ENCODE data around the gene RASGRF2.

RASGRF2 gene

DNA sequence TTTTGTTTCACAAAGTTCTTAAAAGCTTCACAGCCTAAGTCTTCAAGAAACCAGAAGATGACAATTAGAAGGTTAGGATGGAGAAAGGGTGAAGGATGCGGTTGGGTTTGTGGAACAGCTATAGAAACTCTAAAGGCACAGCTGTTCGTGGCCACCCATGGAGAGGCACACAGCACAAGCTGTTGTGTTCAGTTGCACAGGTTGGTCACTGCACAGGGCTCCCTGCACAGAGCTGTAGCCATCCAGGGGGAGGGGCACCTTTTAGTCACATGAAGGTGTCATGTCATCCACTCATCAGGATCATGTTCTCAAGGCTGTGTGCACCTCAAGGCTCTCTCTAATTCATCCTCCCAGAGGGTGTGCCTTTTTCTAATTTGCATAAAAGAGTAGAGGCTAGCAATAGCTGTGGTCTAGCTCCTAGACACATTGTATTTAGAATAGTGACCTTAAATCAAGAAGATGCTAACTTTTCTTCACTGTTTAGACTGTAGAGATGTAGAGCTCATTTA lies 5.0 kb upstream of the RASGRF2 start:
- DNase-seq (ENCODE audit: low read depth): no peak

DNA sequence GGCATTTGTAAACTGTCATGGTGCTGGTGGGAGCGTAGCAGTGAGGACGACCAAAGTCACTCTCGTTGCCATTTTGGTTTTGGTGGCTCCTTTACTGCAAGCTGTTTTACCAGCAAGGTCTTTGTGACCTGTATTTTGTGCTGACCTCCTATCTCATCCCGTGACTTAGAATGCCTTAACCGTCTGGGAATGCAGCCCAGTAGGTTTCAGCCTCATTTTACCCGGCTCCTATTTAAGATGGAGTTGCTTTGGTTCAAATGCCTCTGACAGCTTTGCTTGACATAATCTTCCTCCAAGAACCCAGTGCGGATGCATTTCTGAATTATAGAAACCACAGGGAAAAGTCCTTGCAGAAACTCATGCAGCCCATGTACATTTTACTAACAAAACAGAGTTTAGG lies 3.9 kb upstream of the RASGRF2 start:
- DNase-seq (ENCODE audit: low read depth): no peak

DNA sequence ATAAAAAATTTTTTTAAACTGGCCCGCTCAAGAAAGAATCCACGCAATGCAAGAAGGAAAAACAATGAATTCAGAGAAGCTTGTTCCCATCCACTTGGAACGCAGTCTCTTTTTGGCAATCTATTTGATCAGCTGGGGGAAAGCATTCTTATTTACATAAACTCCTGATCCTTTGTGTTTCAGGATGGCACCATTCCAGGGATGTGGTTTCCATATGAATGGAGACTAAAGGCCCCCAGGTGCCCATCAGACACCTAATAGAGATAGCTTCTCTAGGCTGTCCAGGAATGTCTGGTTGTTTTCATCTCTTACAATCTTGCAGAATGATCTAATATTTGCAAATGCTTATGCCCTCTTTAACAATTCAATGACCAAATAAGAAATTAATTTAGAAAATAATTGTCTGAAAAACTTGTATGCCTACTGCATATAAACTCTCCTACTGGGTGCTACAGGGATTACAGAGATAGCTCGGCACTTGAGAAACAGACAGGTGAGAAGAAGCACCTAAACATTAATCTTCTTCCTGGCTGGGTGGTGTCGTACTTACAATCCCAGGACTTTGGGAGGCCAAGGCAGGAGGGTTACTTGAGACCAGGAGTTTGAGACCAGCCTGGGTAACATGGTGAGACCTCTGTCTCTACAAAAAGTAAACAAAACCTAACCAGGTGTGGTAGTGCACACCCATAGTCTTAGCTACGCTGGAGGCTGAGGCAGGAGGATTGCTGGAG lies 3.0 kb upstream of the RASGRF2 start:
- DNase-seq (ENCODE audit: low read depth): no peak

DNA sequence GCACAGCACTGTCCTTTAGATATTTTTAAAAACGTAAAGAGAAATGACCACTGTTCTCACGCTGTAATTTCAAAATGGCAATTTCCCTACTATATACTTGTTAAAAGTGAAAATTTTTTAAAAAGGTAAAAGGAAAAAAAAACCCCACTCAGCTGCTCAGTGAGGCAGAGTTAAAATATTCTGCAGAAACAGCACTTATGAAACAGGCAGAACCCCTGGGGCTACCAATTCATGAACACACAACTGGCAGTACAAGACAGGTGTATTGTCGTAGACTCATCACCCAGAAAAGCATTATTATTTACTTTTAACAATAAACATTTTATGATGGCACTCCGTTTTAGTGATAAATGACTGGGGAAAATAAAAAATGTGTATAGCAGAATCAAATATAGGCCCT lies 1.5 kb upstream of the RASGRF2 start:
- DNase-seq (ENCODE audit: low read depth): no peak

DNA sequence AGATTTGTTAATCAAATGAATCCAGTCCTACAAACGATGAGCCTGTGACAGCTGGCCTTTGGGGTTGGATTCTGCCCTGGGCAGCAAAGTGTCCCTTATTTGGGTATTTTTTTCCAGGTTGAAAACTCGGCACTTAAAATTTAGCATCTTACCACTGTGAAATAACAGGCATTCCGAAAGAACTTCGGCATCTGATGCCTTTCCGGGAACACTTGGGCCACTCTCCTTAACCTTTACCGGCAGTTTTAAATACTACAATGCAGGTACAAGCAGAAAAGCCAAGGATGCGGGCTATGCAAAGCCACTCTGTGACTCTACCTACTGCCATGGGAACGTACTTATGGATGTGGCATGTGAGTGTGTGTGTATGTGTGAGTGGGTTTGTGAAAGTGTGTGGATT lies 1.0 kb upstream of the RASGRF2 start:
- DNase-seq (ENCODE audit: low read depth): no peak

DNA sequence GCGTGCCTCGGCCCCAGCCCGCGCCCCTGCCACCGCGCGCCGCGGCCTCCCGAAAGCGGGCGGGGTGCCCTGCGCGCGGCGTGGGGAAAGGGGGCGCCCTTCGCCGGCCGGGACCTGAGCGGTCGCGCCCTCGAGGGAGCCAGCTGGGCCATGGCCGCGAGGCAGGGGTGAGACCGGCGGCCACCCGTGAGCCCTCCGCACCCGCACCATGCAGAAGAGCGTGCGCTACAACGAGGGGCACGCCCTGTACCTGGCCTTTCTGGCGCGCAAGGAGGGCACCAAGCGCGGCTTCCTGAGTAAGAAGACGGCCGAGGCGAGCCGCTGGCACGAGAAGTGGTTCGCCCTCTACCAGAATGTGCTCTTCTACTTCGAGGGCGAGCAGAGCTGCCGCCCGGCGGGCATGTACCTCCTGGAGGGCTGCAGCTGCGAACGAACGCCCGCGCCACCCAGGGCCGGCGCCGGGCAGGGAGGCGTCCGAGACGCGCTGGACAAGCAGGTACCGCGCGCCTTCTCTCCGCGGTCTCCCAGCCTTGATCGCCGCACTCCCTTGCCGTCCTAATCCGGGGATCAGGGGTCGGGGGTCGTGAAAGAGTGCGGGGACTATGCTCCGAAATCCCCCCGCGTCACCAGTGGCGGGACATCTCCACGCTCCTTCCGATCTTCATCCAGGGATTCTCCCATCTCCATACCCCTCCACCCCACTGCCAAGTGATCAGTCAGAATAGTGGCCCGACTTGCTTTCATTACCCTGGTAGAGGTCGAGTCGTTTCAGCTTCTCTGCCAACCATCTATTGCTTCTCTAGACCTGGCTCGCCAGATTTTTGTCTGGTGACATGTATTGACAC lies 590 bp downstream of the RASGRF2 start:
- no peak for DNase-seq (ENCODE audit: low read depth)

DNA sequence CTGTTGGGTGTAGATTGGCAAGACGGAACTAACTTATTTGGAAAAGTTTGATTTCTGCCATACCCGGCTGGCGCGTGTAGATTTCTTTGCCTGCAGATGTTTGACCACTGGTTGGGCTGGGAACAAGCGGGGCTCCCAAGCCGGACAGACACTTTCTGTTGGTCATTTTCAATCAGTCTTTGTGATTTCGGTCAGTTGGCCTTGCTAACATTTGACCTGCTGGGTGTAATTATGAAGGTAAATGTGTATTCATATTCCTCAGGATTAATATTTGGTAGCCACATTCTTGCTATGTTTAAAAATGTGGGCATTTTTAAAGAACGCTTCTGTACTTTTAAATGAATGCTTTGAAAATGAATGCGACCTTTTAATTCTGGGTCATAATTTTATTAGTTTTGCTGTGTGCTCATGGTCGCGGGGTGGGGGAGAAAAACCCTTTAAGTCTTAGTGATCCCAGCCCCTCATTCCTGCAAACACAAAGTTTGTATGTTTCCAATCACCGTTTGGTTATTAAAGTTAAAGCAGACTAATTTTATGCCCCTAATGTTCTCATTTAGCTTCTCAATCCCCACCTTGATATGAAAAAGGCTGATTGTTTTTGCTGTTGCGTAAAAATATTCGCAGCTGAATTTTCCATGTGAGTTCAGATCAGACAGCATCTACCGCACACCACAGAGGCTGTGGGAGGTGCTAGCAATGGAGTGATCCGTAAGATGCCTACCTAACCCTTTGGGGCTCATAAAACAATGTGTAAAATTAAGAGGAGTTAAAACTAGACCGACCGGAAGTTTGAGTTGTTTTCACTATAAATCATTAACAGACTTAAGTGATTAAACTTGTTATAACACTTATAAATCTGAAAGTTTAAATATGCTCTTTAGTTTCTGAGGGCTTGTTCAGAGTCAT lies 1.5 kb downstream of the RASGRF2 start:
- DNase-seq (ENCODE audit: low read depth): no peak

DNA sequence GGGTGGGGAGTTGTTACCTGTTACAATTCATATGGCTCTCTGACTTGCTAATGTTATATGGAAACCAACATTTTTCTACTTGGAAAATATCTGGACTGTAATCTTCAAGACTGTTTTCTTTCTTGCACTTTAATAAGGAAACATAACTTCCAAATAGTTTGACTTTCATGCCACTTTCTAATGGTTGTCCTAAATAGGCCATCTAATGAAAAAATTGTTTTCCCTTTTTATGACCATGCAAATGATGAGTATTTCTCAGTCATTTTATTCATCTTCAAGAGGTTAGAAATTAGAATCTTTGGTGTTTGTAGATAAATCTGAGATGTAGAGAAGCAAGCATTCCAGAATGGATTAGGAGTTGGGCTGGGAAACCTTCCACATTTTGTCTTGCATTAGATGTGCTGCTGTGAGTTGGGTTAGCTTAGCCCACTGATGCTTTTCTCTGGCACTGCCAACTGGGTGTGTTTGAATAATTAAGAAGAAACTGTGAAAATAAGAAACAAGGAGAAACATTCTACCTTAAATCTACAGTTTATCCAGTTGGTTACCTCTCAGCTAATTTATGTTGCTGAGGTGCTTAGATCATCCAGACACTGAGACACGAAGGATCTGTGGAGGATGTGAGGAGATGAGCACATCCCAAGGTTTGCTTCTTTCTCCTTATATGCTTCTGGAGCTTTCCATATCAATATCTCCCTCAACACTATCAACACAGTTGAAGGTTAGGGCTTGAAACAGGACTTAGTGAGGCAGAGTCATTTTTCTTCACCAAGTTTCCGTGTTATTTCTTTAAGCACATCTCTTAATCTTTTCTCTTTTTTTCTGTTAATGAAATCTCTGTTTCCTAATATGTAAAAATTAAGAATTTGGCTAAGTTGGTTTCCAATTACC lies 2.7 kb downstream of the RASGRF2 start:
- no peak for DNase-seq (ENCODE audit: low read depth)

DNA sequence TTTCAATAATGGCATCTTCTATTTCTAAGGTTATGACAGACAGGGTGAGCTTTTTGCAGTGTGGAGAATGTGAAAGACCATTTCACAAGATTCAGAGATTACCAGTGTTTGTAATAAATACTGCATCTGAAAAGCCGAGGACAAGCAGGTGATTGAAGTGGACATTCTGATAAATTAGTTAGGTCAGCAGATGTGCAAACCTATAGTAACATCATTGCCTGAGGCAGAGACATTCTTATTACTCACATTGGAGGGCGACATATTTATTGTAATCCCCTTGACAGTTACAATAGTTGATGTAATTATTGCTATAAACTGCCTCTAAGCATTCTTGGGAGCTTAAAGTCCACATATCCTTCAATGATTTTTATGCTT lies 3.3 kb downstream of the RASGRF2 start:
- DNase-seq (ENCODE audit: low read depth): no peak

DNA sequence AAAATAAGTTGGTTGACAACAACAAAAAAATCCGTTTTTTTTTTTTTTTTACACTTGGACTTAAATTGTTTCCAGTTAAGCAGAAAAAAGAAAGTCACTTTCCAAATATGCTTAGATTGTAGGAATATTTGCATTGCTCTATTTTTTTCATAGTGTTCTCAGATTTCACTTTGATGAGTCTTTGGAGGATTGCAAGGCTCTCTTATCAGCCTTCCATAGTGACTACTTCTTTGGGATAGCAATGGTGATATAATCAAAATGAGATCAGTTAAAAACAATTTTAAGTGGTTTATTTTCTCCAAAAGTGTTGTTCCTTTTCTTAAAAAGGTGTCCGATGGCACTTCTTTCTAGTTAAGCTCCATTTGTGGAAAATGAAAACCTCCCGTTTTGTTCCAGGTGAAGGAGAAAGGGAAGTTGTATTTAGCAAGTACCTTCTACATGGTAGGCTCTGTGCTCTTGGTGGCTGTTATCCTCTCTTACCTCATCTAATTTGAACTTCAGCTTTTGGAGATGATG lies 3.9 kb downstream of the RASGRF2 start:
- DNase-seq (ENCODE audit: low read depth): no peak

DNA sequence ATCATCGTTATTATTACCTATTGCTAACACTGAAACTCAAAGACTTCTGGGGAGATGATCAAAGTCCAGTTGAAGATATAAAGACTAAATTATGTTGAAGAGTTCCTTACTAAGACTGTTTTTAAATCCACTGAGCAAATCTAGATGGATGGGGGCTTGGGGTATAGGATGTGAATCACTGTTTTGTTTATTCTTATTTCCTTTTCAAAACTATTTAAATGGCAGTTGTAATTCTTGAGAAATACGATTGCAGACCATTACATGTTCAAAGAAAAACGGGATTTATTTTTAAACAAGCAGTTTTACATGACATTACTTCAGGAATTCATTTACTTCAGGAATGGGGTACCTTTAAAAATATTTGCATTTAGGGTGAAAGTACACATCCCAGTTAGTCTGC lies 4.3 kb downstream of the RASGRF2 start:
- DNase-seq (ENCODE audit: low read depth): no peak

DNA sequence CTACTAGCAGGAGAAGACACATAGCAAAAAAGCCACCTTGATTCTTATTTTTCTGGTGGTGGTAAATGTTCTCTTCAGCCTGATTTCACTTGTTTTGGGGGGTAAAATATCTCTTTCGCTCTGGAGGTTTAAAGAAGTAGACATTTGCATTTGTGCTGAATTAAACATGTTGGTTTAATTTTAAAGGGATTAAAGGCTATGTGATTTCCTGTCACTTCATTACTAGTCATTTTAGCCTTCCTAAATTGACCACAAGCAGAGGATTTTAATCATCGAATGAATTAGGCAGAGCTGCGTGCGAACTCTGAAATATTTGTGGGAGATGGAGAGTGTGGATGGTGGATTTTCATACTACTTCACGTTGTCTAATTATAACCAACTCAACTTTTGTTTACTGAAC lies 4.8 kb downstream of the RASGRF2 start:
- no peak for DNase-seq (ENCODE audit: low read depth)

DNA sequence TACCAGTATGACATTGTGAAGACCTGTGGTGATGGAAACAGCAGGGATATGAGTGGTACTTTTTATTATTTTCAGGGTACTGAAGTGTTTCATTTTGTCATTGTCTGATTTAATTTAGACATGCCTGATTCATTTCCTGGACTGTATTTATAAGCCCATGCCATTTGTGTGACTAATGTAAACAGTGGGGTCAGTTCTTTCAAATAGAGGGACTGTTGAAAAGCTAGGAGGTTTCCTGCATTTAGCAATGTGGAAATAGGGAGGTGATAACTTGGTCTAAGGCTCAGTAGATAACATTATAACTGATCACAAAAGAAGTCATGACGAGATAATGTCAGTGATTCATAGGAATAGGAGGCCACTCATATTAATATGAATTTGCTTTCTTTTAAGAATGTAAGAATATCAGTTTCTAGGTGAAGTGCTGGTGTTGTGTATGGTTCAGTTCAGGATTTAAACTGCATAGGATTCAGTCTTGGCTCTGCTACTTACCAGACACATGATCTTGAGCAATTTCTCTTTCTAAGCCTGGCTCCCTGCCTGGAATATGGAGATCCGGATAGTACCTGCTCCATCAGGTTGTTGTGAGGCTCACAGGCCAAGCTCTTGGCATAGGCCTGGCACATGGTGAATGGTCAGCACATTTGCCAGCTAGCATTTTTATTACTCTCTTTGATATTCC lies 7.5 kb downstream of the RASGRF2 start:
- peak; percentile 50 for DNase-seq (ENCODE audit: low read depth)

DNA sequence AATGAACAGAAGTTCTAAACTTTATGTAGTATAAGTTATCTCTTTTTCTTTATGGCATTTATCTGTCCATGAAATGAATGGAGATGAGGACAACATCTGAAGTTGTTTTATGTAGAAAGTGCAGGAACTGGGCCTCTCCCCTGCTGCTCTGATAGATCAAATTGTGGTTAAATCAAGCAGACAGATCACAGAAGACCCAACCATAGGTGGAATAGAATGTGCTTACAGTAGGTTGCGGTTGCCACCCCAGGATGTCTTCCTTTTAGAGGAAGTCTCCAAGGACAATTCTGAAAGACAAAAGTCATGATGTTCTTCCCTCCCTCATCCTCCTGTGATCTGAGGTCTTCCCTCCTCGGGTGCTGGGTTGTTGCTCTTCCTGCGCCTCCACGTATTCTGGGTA lies 12.9 kb downstream of the RASGRF2 start:
- DNase-seq (ENCODE audit: low read depth): no peak

DNA sequence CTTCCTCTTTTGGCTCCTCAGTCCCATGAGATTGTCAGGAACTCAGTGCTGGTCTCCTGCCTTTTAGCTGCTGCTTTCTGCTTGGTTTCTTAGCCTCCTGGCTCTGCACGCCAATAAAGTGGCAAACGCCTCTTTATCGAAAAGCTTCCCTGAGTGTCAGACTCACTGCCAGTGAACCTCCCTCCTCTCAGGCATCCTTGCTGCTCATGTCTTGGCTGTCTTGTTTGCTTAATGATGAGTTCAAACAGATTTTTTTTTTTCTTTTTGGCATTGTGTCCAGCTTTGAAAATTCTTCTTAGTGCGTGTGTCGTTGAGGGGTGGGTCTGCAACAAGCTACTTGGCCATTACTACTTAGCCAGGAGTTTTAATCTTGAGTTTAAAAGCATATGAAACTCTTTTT lies 14.9 kb downstream of the RASGRF2 start:
- no peak for DNase-seq (ENCODE audit: low read depth)

DNA sequence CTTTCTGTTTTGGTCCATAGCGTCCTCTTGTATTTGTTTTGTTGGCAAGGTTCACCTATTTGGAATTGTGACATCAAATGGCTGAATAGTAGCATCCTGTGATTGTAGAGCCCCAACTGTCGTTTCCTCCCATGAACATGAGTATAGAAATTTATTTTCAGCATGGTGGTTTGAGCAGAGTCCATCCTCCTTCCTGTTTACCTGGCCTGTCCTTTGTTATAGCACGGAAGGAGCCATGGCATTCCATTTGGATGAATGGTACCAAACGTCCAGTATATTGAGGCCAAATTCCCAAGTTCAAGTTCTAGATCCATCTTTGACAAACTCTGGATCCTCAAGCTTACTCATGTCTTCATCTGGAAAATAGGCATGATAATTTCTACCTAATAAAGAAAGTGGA lies 16.8 kb downstream of the RASGRF2 start:
- no peak for DNase-seq (ENCODE audit: low read depth)

DNA sequence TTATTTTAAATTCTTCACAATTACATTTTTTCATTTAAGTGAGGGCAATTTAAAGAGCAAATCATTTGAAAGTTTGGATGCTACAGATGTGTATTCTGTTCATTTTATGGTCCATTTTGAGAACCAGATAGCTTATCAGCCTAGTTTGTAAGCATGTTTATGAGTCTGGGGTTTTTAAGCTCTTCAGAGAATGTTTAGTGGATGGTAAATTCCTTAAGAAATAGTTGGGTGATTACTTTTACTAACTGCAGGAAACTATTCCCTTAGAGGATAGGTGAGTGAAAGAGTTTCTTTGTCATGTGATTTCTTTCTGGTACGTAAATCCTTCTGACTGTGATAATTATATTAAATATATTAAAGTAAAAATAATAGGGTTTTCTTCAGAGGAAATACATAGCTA lies 17.6 kb downstream of the RASGRF2 start:
- no peak for DNase-seq (ENCODE audit: low read depth)

DNA sequence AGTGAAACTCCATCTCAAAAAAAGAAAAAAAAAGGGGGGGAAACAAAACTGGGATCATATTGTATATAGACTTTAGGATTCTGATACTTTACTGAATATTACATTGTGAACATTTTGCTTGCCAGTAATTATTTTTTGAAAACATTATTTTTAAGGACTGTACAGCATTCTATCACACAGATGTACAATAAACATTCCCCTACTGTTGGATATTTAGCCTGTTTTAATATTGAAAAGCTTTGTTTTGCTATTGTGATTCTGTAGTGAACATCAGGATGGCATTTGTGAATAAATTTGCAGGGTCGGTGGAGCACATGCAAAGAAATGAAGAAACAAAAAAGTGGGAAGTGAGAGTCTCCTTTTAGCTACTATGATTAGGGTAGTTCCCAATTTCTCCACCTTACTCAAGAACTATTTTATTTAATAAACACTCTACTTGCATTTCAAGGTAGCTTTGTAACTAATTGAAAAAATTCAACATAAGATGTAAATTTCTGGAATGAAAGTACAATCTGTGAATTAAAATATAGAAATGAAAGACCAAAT lies 18.7 kb downstream of the RASGRF2 start:
- DNase-seq (ENCODE audit: low read depth): no peak

DNA sequence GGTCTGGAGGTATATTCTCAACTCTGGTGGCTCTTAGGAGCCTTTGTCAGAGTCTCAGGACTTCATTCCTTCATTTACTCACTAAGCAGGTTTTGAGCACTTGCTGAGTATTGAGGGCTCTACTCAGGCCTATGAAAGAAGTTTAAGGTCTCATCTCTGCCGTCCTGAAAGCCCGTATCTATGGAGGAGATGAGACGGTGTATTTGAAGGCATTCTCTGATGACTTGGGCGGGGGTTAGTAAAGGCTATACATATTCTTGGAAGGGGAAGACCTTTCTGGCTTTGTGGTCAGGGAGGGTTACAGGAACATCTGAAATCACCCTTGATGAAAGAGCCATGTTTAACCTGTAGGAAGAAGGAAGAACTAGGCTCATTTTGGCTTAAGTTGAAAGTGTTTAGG lies 21.9 kb downstream of the RASGRF2 start:
- no peak for DNase-seq (ENCODE audit: low read depth)

DNA sequence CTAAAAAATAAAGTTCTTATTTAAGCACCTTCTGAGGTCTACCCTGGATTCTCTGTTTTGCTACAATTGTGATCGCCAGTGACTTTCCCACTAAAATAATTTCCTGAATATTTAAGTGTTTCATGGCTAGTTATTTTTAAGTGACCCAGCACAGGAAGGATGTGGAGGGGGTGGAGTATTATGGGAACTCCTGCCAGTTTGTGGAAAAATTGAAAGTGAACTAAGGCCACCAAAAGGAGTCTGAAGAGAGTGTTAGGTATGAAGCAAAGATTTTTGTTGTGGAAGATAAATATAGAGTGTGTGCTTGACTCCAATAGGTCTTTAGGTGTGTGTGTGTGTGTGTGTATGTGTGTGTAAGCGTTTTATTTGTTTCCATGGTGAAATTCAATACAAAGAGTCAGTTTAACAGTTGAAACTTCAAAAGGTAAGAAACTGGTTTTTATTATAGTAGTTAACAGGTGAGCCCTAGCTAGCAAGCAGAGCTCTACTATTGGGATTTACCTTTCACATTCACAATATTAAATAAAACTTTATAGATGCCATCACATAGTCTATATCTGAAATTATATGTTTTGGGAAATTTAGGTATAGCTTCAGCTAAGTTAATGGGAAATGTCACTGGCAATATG lies 25.6 kb downstream of the RASGRF2 start:
- DNase-seq (ENCODE audit: low read depth): no peak

Data from GM04504 (cell line).